Endodermal cell (in vitro differentiated cells): ENCODE results near the gene GP9. TPM values are rescaled to one million over a fixed set of nuclear protein-coding genes. Genes with fewer than 3 reads are reported as not detected.

Experiments used
- DNase-seq: peaks from one replicate; pipeline ENCODE4 v3.0.0-alpha.2; 2017
- H3K27ac ChIP-seq: 2 replicates; pipeline ENCODE4 v1.5.1; 2013; ENCODE audit warnings: mild to moderate bottlenecking, low read depth, low read length, moderate library complexity
- H3K27me3 ChIP-seq: 2 replicates; pipeline ENCODE4 v1.6.1; 2013; ENCODE audit warnings: mild to moderate bottlenecking, low read length, moderate library complexity; ENCODE audit not compliant: insufficient read depth, control insufficient read depth, poor library complexity, severe bottlenecking
- H3K36me3 ChIP-seq: 2 replicates; pipeline ENCODE4 v1.7.0; 2013; ENCODE audit warnings: mild to moderate bottlenecking, low read length, moderate library complexity; ENCODE audit not compliant: control insufficient read depth, insufficient read depth
- H3K4me1 ChIP-seq: one replicate; pipeline ENCODE4 v1.7.0; 2013; ENCODE audit warnings: low read length; ENCODE audit not compliant: control insufficient read depth, insufficient read depth
- H3K4me3 ChIP-seq: 2 replicates; pipeline ENCODE4 v1.5.1; 2013; ENCODE audit warnings: mild to moderate bottlenecking, low read length, moderate library complexity
- H3K9ac ChIP-seq: 2 replicates; pipeline ENCODE4 v1.6.1; 2013; ENCODE audit warnings: mild to moderate bottlenecking, low read length, moderate library complexity; ENCODE audit not compliant: poor library complexity, severe bottlenecking; ENCODE audit errors: extremely low read depth
- H3K9me3 ChIP-seq: 2 replicates; pipeline ENCODE4 v1.6.1; 2013; ENCODE audit warnings: mild to moderate bottlenecking, low read length, moderate library complexity; ENCODE audit not compliant: control insufficient read depth
- H3K27ac Mint-ChIP-seq: 2 replicates; pipeline ENCODE4 v1.8.0; 2020; ENCODE audit warnings: mixed read lengths
- H3K27me3 Mint-ChIP-seq: 2 replicates; pipeline ENCODE4 v1.8.0; 2021; ENCODE audit warnings: mild to moderate bottlenecking, mixed read lengths; ENCODE audit not compliant: insufficient read depth
- H3K36me3 Mint-ChIP-seq: 2 replicates; pipeline ENCODE4 v1.8.0; 2020; ENCODE audit warnings: low read depth, mixed read lengths
- H3K4me1 Mint-ChIP-seq: 2 replicates; pipeline ENCODE4 v1.8.0; 2020; ENCODE audit warnings: mixed read lengths
- H3K4me3 Mint-ChIP-seq: 2 replicates; pipeline ENCODE4 v1.8.0; 2020; ENCODE audit warnings: mild to moderate bottlenecking, moderate library complexity, mixed read lengths
- H3K9me3 Mint-ChIP-seq: 2 replicates; pipeline ENCODE4 v1.8.0; 2020; ENCODE audit warnings: mild to moderate bottlenecking, mixed read lengths
- WGBS, 2 experiments: methylation state at CpG; one replicate each; pipeline versions ENCODE4 v1.1.5 to v1.1.7; 2013; ENCODE audit warnings: missing lambda C conversion rate in 2 of 2, mixed read lengths in 1 of 2; ENCODE audit not compliant: insufficient coverage in 1 of 2, insufficient read length in 1 of 2; 5-methylcytosine and 5-hydroxymethylcytosine counted together
- total RNA-seq, 2 donors: library from RNA; stranded (reverse); fragmentation: NEBNext Ultra II Directional in 1 of 2; extraction: Animal tissue kit (Norgen Biotek cat#: 25700) in 1 of 2; gene quantifications; 2 replicates in 1 of 2; 3 replicates in 1 of 2; pipeline ENCODE4 v1.2.1, GENCODE V29; 2021
- TF ChIP-seq, protein P1 (sequence below): fragments of 200-600 bp; sonication (generic); conservative IDR thresholded peaks from 2 replicates; pipeline ENCODE4 v1.5.0; 2021; ENCODE audit warnings: antibody characterized with exemption, mild to moderate bottlenecking

GP9 gene
- total RNA-seq, 2 donors from 2014 or later = not detected

DNA sequence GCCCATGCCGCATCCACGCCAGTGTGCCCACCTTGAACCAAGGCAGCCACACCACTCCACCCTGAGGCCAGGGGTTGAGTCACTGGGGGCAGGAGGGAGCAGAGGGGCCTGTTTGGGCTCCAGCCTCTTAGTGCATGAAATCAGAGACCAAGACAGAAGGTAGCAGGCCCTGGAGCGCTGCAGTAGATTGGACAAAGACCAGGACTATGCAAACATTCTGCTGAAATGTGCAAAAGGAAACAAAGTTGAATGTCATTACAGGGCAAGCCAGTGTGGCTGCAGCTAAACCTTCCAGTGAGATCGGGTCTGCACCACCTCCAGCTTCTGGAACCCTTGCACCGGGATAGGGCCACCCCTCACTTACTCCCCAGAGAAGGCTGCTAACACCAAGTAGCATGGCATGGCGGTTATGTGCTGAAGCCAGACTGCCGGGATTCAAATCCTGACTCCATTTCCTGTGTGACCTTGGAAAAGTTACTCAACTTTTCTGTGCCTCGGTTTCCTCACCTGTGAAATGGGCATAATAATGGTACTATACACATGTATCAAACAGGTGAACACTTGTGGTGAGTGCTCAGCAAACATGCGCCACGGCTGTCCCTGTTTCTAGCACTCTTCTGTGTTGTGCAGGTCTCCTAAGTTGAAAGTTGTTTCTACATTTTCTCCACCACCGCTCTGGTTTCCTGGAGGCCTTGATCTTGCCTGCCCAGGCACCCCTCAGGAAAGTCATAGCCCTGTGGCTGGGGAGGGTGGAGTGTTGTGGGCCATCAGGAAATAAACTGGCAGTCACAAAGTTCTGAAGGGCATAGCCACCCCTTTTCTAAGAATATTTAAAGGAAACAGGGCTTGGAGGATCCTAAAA, 25.0 kb upstream of the GP9 start:
- H3K4me3 ChIP-seq = no peak overlapping the region
- TF ChIP-seq, protein P1, sequence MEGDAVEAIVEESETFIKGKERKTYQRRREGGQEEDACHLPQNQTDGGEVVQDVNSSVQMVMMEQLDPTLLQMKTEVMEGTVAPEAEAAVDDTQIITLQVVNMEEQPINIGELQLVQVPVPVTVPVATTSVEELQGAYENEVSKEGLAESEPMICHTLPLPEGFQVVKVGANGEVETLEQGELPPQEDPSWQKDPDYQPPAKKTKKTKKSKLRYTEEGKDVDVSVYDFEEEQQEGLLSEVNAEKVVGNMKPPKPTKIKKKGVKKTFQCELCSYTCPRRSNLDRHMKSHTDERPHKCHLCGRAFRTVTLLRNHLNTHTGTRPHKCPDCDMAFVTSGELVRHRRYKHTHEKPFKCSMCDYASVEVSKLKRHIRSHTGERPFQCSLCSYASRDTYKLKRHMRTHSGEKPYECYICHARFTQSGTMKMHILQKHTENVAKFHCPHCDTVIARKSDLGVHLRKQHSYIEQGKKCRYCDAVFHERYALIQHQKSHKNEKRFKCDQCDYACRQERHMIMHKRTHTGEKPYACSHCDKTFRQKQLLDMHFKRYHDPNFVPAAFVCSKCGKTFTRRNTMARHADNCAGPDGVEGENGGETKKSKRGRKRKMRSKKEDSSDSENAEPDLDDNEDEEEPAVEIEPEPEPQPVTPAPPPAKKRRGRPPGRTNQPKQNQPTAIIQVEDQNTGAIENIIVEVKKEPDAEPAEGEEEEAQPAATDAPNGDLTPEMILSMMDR = no peak
- no peaks in the 10 kb centered on the region for H3K9me3 ChIP-seq
- H3K27me3 Mint-ChIP-seq = peaks cover 6% of the 10 kb centered on the region
- H3K9me3 Mint-ChIP-seq = no peaks in the 10 kb centered on the region
- H3K4me3 Mint-ChIP-seq = no peak overlapping the region
- no peak overlapping the region for H3K27ac Mint-ChIP-seq
- no peaks in the 10 kb centered on the region for H3K36me3 Mint-ChIP-seq
- 92 to 94% methylated on average over 10 to 11 of the region's 11 CpGs for WGBS, 2 experiments
- H3K27me3 ChIP-seq = no peaks in the 10 kb centered on the region
- peak; percentile 26 for DNase-seq
- H3K4me1 Mint-ChIP-seq = peaks cover 10% of the 10 kb centered on the region
- no peak overlapping the region for H3K27ac ChIP-seq
- H3K4me1 ChIP-seq = no peaks in the 10 kb centered on the region
- no peak overlapping the region for H3K9ac ChIP-seq
- H3K36me3 ChIP-seq = no peaks in the 10 kb centered on the region

DNA sequence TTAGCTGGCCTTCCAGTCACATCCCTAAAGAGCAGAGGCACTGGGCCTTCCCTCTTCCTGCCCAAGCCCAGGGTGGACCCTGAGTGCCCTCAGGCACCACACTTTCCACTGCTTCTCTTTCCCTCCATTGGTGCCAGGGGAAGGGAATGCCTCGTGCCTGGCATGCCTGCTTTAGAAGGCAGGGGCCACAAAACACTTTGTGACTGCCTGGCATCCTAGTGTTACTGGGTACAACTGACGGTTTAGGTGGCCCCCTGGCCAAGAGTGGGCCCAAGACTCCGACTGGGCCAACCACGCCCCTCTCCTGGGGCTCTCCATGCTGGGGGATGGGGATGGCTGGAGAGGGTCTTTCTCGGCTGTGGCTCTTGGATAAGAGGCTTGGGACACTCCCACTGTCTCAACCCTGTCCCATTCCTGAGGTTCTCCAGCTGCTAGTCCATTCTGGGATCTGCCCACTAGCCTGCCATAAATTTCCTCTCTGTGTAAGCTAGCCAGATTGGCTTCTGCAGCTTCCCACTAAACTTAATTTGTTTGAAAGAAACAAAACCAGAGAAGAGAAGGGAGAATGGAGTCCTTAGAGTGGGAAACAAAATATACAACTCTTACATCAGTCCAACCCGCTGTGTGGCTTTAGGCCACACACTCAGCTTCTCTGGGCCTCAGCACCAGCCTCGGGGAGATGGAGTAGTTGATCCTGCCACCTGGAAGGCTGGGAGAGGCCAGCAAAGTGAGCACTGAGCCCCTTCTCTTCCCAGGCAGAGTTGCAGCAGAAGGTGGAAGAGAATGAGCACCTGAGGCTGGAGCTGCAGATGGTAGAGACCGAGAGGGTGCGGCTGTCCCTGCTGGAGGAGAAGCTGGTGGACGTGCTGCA, 24.1 kb upstream of the GP9 start:
- DNase-seq = no peak
- TF ChIP-seq, protein P1 = no peak

DNA sequence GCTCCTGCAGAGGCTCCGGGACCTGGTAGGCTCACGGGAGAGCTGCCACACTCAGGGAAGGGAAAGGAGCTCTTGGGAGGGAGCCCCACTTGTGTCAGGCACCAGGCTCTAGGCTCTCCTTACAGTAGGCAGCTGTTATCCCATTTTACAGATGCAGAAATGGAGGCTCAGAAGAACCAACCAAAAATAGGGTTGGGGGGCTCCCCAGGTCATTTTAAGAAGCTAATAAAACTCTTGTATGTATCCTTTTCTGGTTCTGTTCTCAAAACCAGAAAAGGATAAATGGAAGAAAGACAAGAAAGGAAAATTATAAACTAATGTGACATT, 23.5 kb upstream of the GP9 start:
- TF ChIP-seq, protein P1 = no peak
- Histone ChIP-seq H3K36me3 (no peaks in the 10 kb centered on the region), H3K27ac (no peak overlapping the region), H3K27me3 (no peaks in the 10 kb centered on the region), H3K4me3 (no peak overlapping the region), H3K9me3 (no peaks in the 10 kb centered on the region), H3K9ac (no peak overlapping the region), H3K4me1 (no peaks in the 10 kb centered on the region)
- H3K27ac Mint-ChIP-seq = no peak overlapping the region
- H3K4me1 Mint-ChIP-seq = peaks cover 10% of the 10 kb centered on the region
- H3K36me3 Mint-ChIP-seq = no peaks in the 10 kb centered on the region
- H3K9me3 Mint-ChIP-seq = no peaks in the 10 kb centered on the region
- WGBS, 2 experiments = 43% methylated on average over 2 of the region's 2 CpGs; no CpG with 5 or more reads in 1 of the 2 experiments
- DNase-seq = no peak
- H3K27me3 Mint-ChIP-seq = peaks cover 6% of the 10 kb centered on the region
- H3K4me3 Mint-ChIP-seq = no peak overlapping the region

More for the DNA sequence above, 24.1 kb upstream of the GP9 start:
- Mint-ChIP-seq H3K36me3 (no peaks in the 10 kb centered on the region), H3K4me3 (no peak overlapping the region), H3K27me3 (peaks cover 6% of the 10 kb centered on the region), H3K9me3 (no peaks in the 10 kb centered on the region), H3K27ac (no peak overlapping the region), H3K4me1 (peaks cover 10% of the 10 kb centered on the region)
- no peaks in the 10 kb centered on the region for H3K9me3 ChIP-seq
- no peak overlapping the region for H3K9ac ChIP-seq
- no peaks in the 10 kb centered on the region for H3K36me3 ChIP-seq
- H3K4me1 ChIP-seq = no peaks in the 10 kb centered on the region
- H3K27ac ChIP-seq = no peak overlapping the region
- no peak overlapping the region for H3K4me3 ChIP-seq
- H3K27me3 ChIP-seq = no peaks in the 10 kb centered on the region
- 88 to 92% methylated on average over 2 to 10 of the region's 10 CpGs for WGBS, 2 experiments
